WTC11 (cell line): ENCODE results near the gene ABHD12.

Experiments used
- ESRRA ChIP-seq: sonication (generic); formaldehyde crosslinking; IDR thresholded peaks from 2 replicates; pipeline ENCODE4 v1.8.1; 2022; ENCODE audit warnings: mild to moderate bottlenecking, missing genetic modification reagents, borderline replicate concordance
- IRF2 ChIP-seq: sonication (generic); formaldehyde crosslinking; IDR thresholded peaks from 2 replicates; pipeline ENCODE4 v1.8.0; 2022; ENCODE audit warnings: low read depth, missing genetic modification reagents, borderline replicate concordance
- NFE2L1 ChIP-seq: sonication (generic); formaldehyde crosslinking; IDR thresholded peaks from 2 replicates; pipeline ENCODE4 v1.8.1; 2023; ENCODE audit warnings: missing genetic modification reagents
- NR1H2 ChIP-seq: sonication (generic); formaldehyde crosslinking; IDR thresholded peaks from 2 replicates; pipeline ENCODE4 v1.9.0; 2021; ENCODE audit warnings: mild to moderate bottlenecking, moderate library complexity, missing genetic modification reagents
- SP1 ChIP-seq: sonication (generic); formaldehyde crosslinking; conservative IDR thresholded peaks from 2 replicates; pipeline ENCODE4 v1.8.1; 2022; ENCODE audit warnings: missing genetic modification reagents
- TF ChIP-seq, protein P1 (sequence below): fragments of 200-600 bp; IDR thresholded peaks from 2 replicates; pipeline ENCODE4 v1.8.0; 2022; ENCODE audit warnings: antibody characterized with exemption
- TF ChIP-seq, protein P2 (sequence below): fragments of 250-450 bp; sonication (Bioruptor Pico); conservative IDR thresholded peaks from 2 replicates; pipeline ENCODE4 v1.9.0; 2021; ENCODE audit warnings: mild to moderate bottlenecking
- TF ChIP-seq, protein P3 (sequence below): sonication (generic); formaldehyde crosslinking; IDR thresholded peaks from 2 replicates; pipeline ENCODE4 v1.8.0; 2022; ENCODE audit warnings: mild to moderate bottlenecking, missing genetic modification reagents
- TF ChIP-seq, protein P4 (sequence below): sonication (generic); formaldehyde crosslinking; IDR thresholded peaks from 2 replicates; pipeline ENCODE4 v1.8.1; 2022; ENCODE audit warnings: missing genetic modification reagents, borderline replicate concordance
- TF ChIP-seq, protein P5 (sequence below): sonication (generic); formaldehyde crosslinking; conservative IDR thresholded peaks from 2 replicates; pipeline ENCODE4 v1.8.1; 2023; ENCODE audit warnings: mild to moderate bottlenecking, low read depth, missing genetic modification reagents, moderate library complexity
- TF ChIP-seq, protein P6 (sequence below): sonication (generic); formaldehyde crosslinking; IDR thresholded peaks from 2 replicates; pipeline ENCODE4 v1.8.1; 2022; ENCODE audit warnings: low read depth, missing genetic modification reagents, borderline replicate concordance
- TF ChIP-seq, protein P7 (sequence below): sonication (generic); formaldehyde crosslinking; conservative IDR thresholded peaks from 2 replicates; pipeline ENCODE4 v1.8.1; 2022; ENCODE audit warnings: mild to moderate bottlenecking, missing genetic modification reagents

DNA sequence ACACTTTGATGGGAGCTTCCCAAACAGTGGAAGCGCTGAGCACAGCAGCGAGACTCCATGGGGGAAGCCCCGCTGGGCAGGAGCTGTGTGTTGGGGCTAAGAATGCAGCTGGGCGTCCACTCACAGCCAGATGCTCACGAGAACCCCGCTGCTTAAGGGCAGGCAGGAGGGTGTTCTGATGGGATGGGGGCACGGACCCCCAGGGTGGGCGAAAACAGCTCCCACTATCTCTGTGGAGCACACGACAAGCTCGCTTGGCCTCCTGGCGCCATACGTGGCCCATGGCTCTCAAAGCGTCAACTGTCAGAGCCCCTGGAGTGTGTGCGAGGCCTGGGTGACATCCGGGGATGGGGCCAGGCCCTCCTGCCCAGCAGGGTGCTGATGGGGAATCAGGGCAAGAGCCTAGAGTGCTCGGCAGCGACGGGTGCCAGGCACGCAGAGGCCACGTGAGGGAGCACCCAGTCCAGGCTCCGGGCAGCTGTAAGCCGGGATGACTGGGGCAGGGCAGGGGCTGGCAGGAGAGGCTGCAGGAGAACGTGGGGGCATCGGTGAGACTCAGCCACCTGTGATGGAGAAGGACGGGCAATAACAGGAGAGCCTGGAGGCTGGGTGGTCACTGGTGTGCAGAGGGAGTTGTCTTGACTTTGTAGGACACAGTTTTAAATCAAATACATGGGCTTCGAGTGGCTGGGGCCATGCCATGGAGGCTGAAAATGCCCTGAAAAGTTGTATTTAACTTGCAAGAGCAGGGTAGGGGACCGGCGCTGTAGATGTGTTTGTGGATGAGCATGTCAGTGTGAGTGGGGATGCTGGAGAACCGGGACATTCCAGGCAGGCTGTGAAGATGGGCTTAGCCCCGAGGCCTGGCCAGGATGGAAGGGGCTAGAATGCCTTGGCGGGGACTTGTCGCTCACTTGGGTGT is 115.5 kb downstream of the ABHD12 start:
- TF ChIP-seq IRF2 (CRISPR knock-in tag) (no peak), ESRRA (CRISPR knock-in tag) (no peak), NFE2L1 (CRISPR knock-in tag) (no peak), NR1H2 (CRISPR knock-in tag) (no peak), SP1 (CRISPR knock-in tag) (no peak)
- TF ChIP-seq, protein P1, sequence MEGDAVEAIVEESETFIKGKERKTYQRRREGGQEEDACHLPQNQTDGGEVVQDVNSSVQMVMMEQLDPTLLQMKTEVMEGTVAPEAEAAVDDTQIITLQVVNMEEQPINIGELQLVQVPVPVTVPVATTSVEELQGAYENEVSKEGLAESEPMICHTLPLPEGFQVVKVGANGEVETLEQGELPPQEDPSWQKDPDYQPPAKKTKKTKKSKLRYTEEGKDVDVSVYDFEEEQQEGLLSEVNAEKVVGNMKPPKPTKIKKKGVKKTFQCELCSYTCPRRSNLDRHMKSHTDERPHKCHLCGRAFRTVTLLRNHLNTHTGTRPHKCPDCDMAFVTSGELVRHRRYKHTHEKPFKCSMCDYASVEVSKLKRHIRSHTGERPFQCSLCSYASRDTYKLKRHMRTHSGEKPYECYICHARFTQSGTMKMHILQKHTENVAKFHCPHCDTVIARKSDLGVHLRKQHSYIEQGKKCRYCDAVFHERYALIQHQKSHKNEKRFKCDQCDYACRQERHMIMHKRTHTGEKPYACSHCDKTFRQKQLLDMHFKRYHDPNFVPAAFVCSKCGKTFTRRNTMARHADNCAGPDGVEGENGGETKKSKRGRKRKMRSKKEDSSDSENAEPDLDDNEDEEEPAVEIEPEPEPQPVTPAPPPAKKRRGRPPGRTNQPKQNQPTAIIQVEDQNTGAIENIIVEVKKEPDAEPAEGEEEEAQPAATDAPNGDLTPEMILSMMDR, result no peak
- TF ChIP-seq, protein P2, sequence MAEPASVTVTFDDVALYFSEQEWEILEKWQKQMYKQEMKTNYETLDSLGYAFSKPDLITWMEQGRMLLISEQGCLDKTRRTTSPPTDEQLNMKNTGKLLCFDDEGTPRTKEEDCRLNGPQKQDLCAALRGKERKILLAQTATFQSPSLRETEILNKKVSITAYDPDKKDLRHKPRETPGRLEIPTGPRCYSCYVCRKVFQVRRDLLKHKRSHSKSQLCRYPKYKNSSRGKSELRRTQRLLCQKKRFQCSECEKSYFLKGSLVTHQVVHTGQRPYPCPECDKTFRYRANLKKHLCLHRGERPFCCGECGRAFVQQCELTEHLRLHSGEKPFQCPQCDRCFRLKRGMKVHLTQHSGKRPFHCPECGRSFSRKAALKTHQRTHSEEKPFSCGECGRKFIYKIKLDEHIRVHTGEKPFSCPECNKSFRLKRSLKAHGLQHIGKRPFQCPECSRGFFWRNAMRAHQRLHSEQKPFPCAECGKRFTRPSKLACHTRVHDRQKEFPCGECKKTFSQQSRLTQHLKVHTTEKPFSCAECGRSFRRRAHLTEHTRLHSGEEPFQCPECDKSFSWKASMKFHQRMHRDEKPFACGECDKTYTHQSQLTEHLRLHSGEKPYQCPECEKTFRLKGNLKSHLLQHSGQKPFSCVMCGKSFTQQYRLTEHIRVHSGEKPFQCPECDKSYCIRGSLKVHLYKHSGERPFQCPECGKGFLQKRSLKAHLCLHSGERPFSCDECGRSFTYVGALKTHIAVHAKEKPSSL (CRISPR knock-in tag), result no peak
- TF ChIP-seq, protein P3, sequence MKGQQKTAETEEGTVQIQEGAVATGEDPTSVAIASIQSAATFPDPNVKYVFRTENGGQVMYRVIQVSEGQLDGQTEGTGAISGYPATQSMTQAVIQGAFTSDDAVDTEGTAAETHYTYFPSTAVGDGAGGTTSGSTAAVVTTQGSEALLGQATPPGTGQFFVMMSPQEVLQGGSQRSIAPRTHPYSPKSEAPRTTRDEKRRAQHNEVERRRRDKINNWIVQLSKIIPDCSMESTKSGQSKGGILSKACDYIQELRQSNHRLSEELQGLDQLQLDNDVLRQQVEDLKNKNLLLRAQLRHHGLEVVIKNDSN (CRISPR knock-in tag), result no peak
- TF ChIP-seq, protein P4, sequence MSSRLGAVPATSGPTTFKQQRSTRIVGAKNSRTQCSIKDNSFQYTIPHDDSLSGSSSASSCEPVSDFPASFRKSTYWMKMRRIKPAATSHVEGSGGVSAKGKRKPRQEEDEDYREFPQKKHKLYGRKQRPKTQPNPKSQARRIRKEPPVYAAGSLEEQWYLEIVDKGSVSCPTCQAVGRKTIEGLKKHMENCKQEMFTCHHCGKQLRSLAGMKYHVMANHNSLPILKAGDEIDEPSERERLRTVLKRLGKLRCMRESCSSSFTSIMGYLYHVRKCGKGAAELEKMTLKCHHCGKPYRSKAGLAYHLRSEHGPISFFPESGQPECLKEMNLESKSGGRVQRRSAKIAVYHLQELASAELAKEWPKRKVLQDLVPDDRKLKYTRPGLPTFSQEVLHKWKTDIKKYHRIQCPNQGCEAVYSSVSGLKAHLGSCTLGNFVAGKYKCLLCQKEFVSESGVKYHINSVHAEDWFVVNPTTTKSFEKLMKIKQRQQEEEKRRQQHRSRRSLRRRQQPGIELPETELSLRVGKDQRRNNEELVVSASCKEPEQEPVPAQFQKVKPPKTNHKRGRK, result no peak
- TF ChIP-seq, protein P5, sequence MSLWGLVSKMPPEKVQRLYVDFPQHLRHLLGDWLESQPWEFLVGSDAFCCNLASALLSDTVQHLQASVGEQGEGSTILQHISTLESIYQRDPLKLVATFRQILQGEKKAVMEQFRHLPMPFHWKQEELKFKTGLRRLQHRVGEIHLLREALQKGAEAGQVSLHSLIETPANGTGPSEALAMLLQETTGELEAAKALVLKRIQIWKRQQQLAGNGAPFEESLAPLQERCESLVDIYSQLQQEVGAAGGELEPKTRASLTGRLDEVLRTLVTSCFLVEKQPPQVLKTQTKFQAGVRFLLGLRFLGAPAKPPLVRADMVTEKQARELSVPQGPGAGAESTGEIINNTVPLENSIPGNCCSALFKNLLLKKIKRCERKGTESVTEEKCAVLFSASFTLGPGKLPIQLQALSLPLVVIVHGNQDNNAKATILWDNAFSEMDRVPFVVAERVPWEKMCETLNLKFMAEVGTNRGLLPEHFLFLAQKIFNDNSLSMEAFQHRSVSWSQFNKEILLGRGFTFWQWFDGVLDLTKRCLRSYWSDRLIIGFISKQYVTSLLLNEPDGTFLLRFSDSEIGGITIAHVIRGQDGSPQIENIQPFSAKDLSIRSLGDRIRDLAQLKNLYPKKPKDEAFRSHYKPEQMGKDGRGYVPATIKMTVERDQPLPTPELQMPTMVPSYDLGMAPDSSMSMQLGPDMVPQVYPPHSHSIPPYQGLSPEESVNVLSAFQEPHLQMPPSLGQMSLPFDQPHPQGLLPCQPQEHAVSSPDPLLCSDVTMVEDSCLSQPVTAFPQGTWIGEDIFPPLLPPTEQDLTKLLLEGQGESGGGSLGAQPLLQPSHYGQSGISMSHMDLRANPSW (CRISPR knock-in tag), result no peak
- TF ChIP-seq, protein P6, sequence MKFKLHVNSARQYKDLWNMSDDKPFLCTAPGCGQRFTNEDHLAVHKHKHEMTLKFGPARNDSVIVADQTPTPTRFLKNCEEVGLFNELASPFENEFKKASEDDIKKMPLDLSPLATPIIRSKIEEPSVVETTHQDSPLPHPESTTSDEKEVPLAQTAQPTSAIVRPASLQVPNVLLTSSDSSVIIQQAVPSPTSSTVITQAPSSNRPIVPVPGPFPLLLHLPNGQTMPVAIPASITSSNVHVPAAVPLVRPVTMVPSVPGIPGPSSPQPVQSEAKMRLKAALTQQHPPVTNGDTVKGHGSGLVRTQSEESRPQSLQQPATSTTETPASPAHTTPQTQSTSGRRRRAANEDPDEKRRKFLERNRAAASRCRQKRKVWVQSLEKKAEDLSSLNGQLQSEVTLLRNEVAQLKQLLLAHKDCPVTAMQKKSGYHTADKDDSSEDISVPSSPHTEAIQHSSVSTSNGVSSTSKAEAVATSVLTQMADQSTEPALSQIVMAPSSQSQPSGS (CRISPR knock-in tag), result no peak
- TF ChIP-seq, protein P7, sequence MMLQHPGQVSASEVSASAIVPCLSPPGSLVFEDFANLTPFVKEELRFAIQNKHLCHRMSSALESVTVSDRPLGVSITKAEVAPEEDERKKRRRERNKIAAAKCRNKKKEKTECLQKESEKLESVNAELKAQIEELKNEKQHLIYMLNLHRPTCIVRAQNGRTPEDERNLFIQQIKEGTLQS, result no peak
